Loucy (cell line): ENCODE data around the gene KRTAP5-1.

Experiments
- EZH2phosphoT487 ChIP-seq: fragments of 200-600 bp; IDR thresholded peaks from 2 replicates; pipeline ENCODE4 v1.6.1; 2018; ENCODE audit warnings: antibody characterized with exemption, mild to moderate bottlenecking, moderate library complexity, borderline replicate concordance
- TF ChIP-seq, protein P1 (sequence below): fragments of 200-600 bp; sonication (generic); conservative IDR thresholded peaks from 2 replicates; pipeline ENCODE4 v1.5.1; 2014; ENCODE audit warnings: mild to moderate bottlenecking, antibody characterized with exemption, low read length

DNA sequence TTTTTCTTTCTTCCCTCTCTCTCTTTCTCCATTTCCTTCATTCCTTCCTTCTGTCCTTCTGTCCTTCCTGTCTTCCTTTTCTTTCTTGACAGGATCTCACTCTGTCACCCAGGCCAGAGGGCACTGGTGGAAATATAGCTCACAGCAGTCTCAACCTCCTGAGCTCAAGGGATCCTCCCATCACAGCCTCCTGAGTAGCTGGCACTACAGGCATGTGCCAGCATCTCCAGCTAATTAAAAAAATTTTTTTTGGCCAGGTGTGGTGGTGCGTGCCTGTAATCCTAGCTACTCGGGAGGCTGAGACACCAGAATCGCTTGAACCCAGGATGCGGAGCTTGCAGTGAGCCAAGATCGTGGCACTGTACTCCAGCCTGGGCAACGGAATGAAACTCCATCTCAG lies 8.3 kb downstream of the KRTAP5-1 start:
- TF ChIP-seq, protein P1, sequence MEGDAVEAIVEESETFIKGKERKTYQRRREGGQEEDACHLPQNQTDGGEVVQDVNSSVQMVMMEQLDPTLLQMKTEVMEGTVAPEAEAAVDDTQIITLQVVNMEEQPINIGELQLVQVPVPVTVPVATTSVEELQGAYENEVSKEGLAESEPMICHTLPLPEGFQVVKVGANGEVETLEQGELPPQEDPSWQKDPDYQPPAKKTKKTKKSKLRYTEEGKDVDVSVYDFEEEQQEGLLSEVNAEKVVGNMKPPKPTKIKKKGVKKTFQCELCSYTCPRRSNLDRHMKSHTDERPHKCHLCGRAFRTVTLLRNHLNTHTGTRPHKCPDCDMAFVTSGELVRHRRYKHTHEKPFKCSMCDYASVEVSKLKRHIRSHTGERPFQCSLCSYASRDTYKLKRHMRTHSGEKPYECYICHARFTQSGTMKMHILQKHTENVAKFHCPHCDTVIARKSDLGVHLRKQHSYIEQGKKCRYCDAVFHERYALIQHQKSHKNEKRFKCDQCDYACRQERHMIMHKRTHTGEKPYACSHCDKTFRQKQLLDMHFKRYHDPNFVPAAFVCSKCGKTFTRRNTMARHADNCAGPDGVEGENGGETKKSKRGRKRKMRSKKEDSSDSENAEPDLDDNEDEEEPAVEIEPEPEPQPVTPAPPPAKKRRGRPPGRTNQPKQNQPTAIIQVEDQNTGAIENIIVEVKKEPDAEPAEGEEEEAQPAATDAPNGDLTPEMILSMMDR: no peak
- TF ChIP-seq EZH2phosphoT487: no peak
